HG02840 (cell line): ENCODE results near the gene P2RX5.
"Not testable (repeated sequence)": the region's sequence is repeated elsewhere in the genome, so short reads cannot be mapped to it uniquely, and the experiment has no call there.

Source experiments
- ATAC-seq: cut with Tn5 transposase; IDR thresholded peaks from one replicate; pipeline ENCODE4 v1.9.1; 2021; ENCODE audit warnings: mild to moderate bottlenecking, moderate library complexity, moderate number of reproducible peaks; ENCODE audit not compliant: unreplicated experiment, low FRiP score

Gene P2RX5

GRCh38 chr17:3695723-3696411, at the start of gene P2RX5:
P2RX5 (minus strand) TSS chr17:3696155; CDS start chr17:3696005, 150 bp downstream.
- ATAC-seq = no peak

- no peak for ATAC-seq
Observed at GRCh38 chr17:3745071-3745470, 49.1 kb upstream of the P2RX5 start.

DNA sequence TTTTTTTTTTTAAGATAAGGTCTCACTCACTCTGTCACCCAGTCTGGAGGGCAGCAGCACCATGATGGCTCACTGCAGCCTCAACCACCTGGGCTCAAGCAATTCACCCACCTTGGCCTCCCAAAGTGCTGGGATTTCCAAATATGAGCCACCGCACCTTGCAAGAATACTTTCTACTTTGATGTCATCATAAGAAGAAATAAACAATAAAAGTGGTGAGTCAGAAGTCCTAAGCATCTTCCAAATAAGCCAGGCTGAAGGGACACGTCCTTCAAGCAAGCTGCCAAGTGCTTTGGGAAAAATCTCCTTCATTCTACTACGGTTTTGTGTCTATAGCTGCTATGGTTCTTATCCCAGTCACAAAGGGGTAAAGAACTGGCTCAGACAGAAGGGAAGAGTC, 48.1 kb upstream of the P2RX5 start:
- ATAC-seq = no peak

- ATAC-seq = no peak
Observed at GRCh38 chr17:3740611-3741073, 44.7 kb upstream of the P2RX5 start.

DNA sequence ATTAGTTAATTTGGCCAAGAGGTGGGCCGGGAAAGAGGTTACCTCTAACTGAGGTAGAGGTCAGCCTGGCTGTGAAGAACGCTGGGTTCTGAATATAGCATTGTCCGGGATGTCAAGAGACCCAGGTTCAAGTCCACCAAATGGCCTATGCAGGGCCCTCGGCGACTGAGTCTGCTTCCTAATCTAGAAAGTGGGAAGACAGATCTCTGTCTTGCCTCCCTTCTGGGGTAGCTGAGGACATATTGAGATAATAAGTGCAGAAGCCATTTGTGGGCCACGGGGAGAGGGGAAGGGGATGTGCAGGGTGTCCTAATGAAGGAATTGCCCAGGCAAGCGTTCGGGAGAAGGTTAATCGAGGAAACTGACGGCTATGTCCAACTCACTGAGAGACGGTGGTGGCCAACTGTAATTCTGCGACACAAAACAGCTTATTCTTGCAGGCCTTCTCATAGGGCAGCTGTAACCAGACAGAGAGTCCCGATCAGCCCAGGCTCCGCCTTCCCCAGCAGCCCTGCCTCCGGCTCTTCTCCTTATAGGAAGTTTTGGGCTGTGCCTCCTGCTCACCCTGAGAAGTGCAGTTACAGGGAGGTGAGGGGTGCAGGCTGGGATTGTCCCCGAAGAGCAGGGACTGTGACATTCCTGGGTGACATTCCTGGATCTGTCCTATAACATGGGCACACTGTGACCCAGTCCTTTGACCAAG, 43.6 kb upstream of the P2RX5 start:
- ATAC-seq = no peak

GRCh38 chr17:3738562-3739295, 42.8 kb upstream of the P2RX5 start:
- no peak for ATAC-seq

- ATAC-seq = no peak
Observed at GRCh38 chr17:3735515-3735914, 39.6 kb upstream of the P2RX5 start.

GRCh38 chr17:3734911-3735276, 38.9 kb upstream of the P2RX5 start:
- ATAC-seq = not testable (repeated sequence)

GRCh38 chr17:3732210-3732621, 36.3 kb upstream of the P2RX5 start:
- ATAC-seq = no peak

DNA sequence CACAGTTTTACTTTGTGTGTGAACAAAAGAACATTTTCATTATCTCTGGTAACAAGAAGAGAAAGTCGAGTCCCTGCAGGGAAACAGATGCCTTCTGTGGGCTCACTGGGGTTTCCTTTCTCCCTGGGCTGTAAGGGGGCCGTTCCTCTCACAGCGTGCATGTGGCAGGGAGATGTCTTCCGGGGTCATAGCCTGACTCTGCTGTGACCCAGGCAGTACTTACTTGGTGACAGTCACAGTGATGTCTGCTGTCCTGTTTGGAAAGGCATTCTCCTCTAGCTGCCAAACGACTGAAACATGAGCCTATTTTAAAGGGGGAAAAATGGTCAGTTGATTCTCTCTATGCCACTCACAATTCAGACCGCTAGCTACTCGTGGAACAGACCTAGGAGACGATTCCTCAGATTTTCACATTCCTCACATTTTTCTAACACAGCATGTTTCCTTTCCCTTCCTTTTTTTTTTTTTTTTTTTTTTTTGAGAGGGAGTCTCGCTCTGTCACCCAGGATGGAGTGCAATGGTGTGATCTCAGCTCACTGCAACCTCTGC, 35.0 kb upstream of the P2RX5 start:
- ATAC-seq = no peak

GRCh38 chr17:3729881-3730280, 33.9 kb upstream of the P2RX5 start:
- ATAC-seq = no peak

- ATAC-seq = not testable (repeated sequence)
Observed at GRCh38 chr17:3728099-3728498, 32.1 kb upstream of the P2RX5 start.

DNA sequence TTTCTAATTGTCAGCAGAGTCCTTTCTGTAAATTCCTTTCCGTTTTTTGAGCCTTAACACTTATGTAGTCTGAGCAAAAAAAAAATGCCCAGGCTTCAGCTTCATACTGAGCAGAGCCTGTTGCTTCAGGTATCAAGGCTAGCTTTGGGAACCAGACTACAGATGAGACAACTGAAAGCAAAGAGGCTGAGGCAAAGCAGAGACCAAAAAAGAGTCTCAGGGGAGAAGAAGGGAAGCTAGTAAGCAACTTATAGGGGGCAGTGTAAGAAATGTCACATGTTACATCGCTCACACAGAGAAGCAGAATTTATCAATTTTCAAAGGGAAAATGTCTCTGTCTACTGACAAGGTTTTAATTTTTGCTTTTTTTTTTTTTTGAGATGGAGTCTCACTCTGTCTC, 31.1 kb upstream of the P2RX5 start:
- ATAC-seq = no peak

DNA sequence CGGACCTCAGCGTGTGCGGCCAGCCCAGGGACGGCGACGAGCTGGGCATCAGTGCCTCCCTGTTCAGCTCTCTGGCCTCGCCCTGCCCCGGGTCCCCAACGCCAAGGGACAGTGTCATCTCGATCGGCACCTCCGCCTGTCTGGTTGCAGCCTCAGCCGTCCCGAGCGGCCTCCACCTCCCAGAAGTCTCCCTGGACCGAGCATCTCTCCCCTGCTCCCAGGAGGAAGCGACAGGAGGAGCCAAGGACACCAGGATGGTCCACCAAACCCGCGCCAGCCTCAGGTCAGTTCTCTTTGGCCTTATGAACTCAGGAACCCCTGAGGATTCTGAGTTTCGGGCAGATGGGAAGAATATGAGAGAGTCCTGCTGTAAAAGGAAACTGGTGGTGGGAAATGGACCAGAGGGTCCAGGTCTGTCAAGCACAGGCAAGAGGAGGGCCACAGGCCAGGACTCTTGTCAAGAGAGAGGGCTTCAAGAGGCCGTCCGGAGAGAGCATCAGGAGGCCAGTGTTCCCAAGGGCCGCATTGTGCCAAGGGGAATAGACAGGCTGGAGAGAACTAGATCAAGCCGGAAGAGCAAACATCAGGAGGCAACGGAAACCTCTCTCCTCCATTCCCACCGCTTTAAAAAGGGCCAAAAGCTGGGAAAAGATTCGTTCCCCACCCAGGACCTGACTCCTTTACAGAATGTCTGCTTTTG, 28.6 kb upstream of the P2RX5 start:
- ATAC-seq = no peak

- peak; percentile 89 for ATAC-seq
Observed at GRCh38 chr17:3723556-3724377, 27.8 kb upstream of the P2RX5 start, which contains the start of gene HASPIN. HASPIN (plus strand) TSS chr17:3723903; CDS start chr17:3723936, 33 bp downstream.

DNA sequence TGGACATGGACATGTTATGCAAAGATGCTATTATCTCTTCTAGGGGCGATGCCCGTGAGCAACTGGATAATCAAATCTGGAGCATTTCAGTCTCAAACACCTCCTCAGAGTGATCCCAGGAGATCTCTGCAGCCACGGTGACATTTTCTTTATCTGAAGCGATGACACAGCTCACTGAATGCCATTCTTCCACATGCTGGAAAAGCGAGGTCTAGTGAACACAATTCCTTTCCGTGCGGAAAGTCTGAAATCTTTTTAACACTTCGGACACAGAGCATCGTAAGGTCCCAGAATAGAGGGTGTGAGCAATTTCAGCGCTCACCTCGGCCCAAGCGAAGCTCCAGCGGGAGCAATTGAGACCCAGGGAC, 27.2 kb upstream of the P2RX5 start:
- no peak for ATAC-seq

DNA sequence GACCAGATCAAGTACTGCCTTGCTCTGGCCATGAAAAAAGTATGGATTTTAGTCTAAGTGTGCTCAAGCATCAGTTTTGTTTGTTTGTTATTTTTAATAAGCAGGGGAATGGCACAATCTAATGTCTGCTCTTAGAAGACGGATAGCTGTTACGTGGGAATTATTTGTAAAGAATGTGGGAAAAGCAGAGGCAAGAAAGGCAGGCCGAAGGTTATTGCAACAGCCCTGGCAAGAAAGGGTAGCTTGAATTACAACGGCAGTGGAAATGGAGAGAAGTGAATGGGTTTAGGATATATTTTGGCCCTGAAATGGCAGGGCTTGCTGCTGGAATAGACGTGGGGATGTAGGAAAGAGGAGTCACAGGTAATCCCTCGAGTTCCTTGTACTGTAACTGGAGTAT, 26.8 kb upstream of the P2RX5 start:
- ATAC-seq = no peak

DNA sequence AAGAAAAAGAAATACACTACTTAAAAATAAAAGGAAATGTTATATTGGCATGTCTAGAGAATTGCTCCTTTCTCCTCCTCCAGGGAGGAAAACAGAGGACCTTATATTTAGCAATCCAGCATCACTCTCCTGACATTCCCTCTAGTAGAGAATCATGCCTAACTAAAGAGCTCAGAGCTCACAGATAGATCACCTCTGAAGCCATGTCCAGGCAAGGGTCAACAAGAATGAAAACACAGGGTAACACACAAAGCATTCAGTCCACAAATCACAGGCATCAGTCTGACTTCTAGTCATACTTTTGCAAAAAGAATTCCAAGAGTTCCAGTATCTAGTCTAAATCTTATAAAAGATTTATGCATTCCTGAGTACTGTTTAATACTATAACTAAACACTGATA, 23.3 kb upstream of the P2RX5 start:
- ATAC-seq = no peak

DNA sequence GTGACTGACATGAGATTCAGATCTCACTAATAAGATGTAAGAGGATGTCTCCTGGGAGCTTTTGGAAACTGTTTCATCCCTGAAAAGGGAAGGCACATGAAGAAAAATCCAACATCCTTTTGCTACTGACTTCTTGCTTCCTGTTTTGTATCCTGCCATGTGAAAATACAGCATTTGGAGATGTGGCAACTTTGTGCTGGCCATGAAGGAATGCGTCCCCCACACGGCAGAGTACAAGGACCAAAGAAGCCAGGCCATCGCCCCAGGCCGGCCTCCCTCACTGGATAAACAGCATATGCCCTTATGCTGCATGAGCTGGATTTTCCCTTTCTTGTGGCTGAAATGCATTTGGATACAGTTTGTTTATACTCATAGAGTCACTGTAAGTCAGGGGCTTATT, 22.2 kb upstream of the P2RX5 start:
- ATAC-seq = no peak

DNA sequence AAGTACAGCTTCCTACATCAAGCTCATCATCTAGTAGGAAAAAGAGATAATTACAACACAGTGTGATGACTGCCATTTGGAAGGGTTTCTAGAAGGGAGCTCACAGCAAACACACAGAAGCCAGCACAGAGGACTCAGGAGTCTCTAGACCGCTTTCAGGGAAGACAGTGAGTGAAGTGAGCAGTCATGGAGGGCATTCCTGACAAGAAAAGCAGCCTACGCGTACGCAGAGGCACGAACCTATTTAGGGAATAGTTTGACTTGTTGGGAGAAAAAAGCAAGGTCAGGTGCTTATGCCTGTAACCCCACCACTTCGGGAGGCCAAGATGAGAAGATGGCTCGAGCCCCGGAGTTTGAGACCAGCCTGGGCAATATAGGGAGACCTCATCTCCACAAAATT, 19.3 kb upstream of the P2RX5 start:
- ATAC-seq = no peak
